GM19351 (cell line): ENCODE results near the gene COL6A5.
"Not testable (repeated sequence)": the region's sequence is repeated elsewhere in the genome, so short reads cannot be mapped to it uniquely, and the experiment has no call there.

Experiments used
- ATAC-seq: cut with Tn5 transposase; IDR thresholded peaks from one replicate; pipeline ENCODE4 v1.9.1; 2021; ENCODE audit warnings: mild to moderate bottlenecking, moderate library complexity; ENCODE audit not compliant: unreplicated experiment

Gene COL6A5

GRCh38 chr3:130442284-130442683 lies 96.8 kb downstream of the COL6A5 start:
- ATAC-seq, result no peak

GRCh38 chr3:130446840-130447239 lies 101.4 kb downstream of the COL6A5 start:
- not testable (repeated sequence) for ATAC-seq

GRCh38 chr3:130448155-130448554 lies 102.7 kb downstream of the COL6A5 start:
- not testable (repeated sequence) for ATAC-seq

- ATAC-seq, result no peak
Observed at GRCh38 chr3:130456540-130456939, 111.1 kb downstream of the COL6A5 start.

- no peak for ATAC-seq
Observed at GRCh38 chr3:130457671-130458070, 112.2 kb downstream of the COL6A5 start.

- no peak for ATAC-seq
Observed at GRCh38 chr3:130459944-130460343, 114.5 kb downstream of the COL6A5 start.

GRCh38 chr3:130462089-130462488 lies 116.6 kb downstream of the COL6A5 start:
- no peak for ATAC-seq

GRCh38 chr3:130463221-130463620 lies 117.7 kb downstream of the COL6A5 start:
- ATAC-seq, result no peak

GRCh38 chr3:130465521-130465920 lies 120.0 kb downstream of the COL6A5 start:
- ATAC-seq, result no peak

GRCh38 chr3:130468311-130468710 lies 122.8 kb downstream of the COL6A5 start:
- no peak for ATAC-seq

GRCh38 chr3:130470126-130470525 lies 124.7 kb downstream of the COL6A5 start:
- ATAC-seq, result no peak

GRCh38 chr3:130473416-130473815 lies 127.9 kb downstream of the COL6A5 start:
- ATAC-seq, result no peak

- ATAC-seq, result no peak
Observed at GRCh38 chr3:130480736-130481135, 135.3 kb downstream of the COL6A5 start.

- no peak for ATAC-seq
Observed at GRCh38 chr3:130488288-130488687, 142.8 kb downstream of the COL6A5 start.

GRCh38 chr3:130488769-130489450 lies 143.4 kb downstream of the COL6A5 start:
- no peak for ATAC-seq

GRCh38 chr3:130490241-130490640 lies 144.8 kb downstream of the COL6A5 start:
- no peak for ATAC-seq

GRCh38 chr3:130491431-130491830 lies 146.0 kb downstream of the COL6A5 start:
- no peak for ATAC-seq

GRCh38 chr3:130504701-130505100 lies 159.2 kb downstream of the COL6A5 start:
- ATAC-seq, result no peak

- ATAC-seq, result no peak
Observed at GRCh38 chr3:130506031-130506430, 160.6 kb downstream of the COL6A5 start.

- no peak for ATAC-seq
Observed at GRCh38 chr3:130507746-130508145, 162.3 kb downstream of the COL6A5 start.

GRCh38 chr3:130509008-130509407 lies 163.5 kb downstream of the COL6A5 start:
- no peak for ATAC-seq

GRCh38 chr3:130514681-130515080 lies 169.2 kb downstream of the COL6A5 start:
- ATAC-seq, result no peak

GRCh38 chr3:130515755-130516154 lies 170.3 kb downstream of the COL6A5 start:
- ATAC-seq, result no peak
